ENCODE data around the gene ADTRP.

ADTRP gene

DNA sequence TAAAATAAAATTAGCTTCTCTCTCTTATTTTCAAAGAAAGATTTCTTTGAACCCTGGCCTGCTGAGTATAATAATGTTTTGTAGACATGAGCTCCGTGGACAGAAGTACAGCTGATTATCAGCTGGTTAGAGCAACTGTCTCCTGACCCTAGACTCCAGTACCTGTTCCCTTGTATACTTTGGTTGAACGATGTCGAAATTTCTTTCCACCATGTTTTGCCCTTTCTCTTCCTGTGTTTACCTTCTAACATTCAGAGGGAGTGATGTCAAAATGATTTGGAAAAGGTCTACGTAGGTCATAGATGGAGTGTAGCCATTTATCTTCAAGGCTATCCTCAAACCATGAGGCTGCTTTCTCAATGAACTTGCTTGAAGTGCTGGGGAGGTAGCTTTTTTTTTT is 16.8 kb upstream of the ADTRP start:
- H3K27me3 ChIP-seq: no peaks in the 10 kb centered on the region
- no peak overlapping the region for H3K27ac ChIP-seq
- no peaks in the 10 kb centered on the region for H3K36me3 ChIP-seq
- no peaks in the 10 kb centered on the region for H3K9me3 ChIP-seq
- no peak overlapping the region for H3K4me3 ChIP-seq (ENCODE audit: low read depth in 1 of 2, low read length in 1 of 2)
- TF ChIP-seq, protein P1, sequence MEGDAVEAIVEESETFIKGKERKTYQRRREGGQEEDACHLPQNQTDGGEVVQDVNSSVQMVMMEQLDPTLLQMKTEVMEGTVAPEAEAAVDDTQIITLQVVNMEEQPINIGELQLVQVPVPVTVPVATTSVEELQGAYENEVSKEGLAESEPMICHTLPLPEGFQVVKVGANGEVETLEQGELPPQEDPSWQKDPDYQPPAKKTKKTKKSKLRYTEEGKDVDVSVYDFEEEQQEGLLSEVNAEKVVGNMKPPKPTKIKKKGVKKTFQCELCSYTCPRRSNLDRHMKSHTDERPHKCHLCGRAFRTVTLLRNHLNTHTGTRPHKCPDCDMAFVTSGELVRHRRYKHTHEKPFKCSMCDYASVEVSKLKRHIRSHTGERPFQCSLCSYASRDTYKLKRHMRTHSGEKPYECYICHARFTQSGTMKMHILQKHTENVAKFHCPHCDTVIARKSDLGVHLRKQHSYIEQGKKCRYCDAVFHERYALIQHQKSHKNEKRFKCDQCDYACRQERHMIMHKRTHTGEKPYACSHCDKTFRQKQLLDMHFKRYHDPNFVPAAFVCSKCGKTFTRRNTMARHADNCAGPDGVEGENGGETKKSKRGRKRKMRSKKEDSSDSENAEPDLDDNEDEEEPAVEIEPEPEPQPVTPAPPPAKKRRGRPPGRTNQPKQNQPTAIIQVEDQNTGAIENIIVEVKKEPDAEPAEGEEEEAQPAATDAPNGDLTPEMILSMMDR (IDR thresholded peaks at IDR 0.05): no peak
- H3K4me1 ChIP-seq (ENCODE audit: control insufficient read depth in 1 of 2, insufficient read depth in 1 of 2, low read depth in 1 of 2, low read length in 1 of 2): no peaks in the 10 kb centered on the region

DNA sequence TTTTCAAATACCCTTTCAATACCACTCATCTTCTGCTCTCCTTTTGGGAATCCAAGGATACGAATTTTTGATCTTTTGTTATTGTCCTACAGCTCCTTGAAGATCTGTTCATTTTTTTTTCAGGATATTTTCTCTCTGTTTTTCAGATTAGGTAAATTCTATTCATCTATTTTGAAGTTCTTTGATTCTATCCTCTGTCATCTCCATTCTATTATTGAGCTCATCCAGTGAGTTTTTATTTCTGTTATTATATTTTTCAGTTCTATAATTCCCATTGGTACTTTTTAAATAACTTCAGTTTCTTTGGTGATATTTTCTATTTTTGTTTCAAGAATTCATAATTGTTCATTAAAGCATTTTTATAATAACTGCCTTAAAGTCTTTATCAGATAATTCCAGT is 14.7 kb upstream of the ADTRP start:
- Histone ChIP-seq H3K27me3 (no peaks in the 10 kb centered on the region), H3K4me3 (ENCODE audit: low read depth in 1 of 2, low read length in 1 of 2) (no peak overlapping the region), H3K4me1 (ENCODE audit: control insufficient read depth in 1 of 2, insufficient read depth in 1 of 2, low read depth in 1 of 2, low read length in 1 of 2) (no peaks in the 10 kb centered on the region), H3K36me3 (no peaks in the 10 kb centered on the region), H3K27ac (no peak overlapping the region), H3K9me3 (no peaks in the 10 kb centered on the region)
- TF ChIP-seq, protein P1 (IDR thresholded peaks at IDR 0.05): no peak

DNA sequence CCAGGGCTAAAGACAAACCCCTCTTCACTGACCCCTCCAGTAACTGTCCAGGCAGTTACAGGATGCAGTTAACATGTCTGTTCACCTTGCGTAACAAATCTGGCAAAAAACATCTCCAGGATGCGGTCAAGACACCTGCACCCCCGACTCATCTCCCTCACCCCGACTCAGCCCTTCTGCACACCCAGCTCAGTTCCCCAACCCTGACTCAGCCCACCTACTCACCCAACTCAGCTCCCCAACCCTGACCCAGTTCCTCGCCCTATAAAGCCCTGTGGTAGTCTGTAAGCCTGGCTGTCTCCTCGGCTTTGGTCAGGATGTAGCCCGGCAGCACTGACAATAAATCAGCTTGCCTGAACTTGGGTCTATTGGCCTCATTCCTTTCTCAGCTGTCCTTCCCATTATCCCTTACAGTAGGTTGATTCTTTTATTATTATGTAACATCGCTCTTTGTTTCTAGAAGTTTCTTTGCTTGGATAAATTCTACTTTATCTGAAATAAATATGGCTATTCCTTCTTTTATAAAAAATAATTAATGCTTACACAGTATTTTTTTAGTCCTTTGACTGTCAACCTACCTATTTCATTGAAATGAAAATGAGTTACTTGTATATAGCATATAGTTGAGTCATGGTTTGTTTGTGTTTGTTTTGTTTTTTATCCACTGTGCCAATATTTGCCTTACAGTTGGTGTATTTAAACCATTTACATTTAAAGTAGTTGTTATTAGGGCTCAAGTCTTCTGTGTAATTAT is 12.9 kb upstream of the ADTRP start:
- no peaks in the 10 kb centered on the region for H3K27me3 ChIP-seq
- no peaks in the 10 kb centered on the region for H3K9me3 ChIP-seq
- H3K4me1 ChIP-seq (ENCODE audit: control insufficient read depth in 1 of 2, insufficient read depth in 1 of 2, low read depth in 1 of 2, low read length in 1 of 2): no peaks in the 10 kb centered on the region
- H3K27ac ChIP-seq: no peak overlapping the region
- TF ChIP-seq, protein P1 (IDR thresholded peaks at IDR 0.05): no peak
- no peaks in the 10 kb centered on the region for H3K36me3 ChIP-seq
- H3K4me3 ChIP-seq (ENCODE audit: low read depth in 1 of 2, low read length in 1 of 2): no peak overlapping the region

DNA sequence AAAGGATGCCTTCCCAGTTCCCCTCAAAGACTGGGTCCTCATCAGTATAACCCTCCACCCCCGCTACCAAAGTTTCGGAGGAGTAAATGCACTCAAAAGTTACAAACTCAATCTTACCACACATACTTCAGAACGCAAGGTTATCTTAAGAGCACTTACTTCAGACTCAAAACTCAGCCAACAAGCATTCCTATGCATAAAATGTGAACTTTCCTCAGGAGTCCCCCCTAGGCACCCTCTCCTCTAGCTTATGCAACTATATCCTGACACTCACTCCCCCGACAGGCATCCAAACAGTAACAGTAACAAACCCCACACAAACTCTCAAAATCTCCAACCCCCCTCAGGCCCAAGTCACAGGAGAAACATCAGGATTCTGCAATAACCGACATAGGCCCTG is 11.1 kb upstream of the ADTRP start:
- H3K27ac ChIP-seq: no peak overlapping the region
- H3K9me3 ChIP-seq: no peaks in the 10 kb centered on the region
- H3K4me3 ChIP-seq (ENCODE audit: low read depth in 1 of 2, low read length in 1 of 2): no peak overlapping the region
- no peaks in the 10 kb centered on the region for H3K27me3 ChIP-seq
- TF ChIP-seq, protein P1 (IDR thresholded peaks at IDR 0.05): no peak
- no peaks in the 10 kb centered on the region for H3K4me1 ChIP-seq (ENCODE audit: control insufficient read depth in 1 of 2, insufficient read depth in 1 of 2, low read depth in 1 of 2, low read length in 1 of 2)
- no peaks in the 10 kb centered on the region for H3K36me3 ChIP-seq

DNA sequence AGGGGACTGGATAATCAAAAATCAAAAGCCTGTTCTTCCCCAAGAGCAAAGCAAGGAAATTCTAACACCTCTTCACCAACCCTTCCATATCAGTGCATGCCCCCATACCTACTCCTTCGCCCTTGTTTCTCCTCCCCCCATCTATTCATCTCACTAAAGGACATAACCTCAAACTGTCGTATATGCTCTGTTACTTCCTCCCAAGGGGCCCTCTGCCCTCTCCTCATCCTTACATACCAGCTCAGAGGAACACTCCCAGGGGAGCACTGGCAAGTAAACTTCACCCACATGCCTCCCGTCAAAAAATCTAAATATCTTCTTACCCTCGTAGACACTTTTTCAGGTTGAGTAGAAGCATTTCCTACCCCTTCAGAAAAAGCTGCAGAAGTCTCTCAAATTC is 9.4 kb upstream of the ADTRP start:
- H3K27me3 ChIP-seq: no peaks in the 10 kb centered on the region

More for the DNA sequence above, 9.4 kb upstream of the ADTRP start:
- Histone ChIP-seq H3K4me1 (ENCODE audit: control insufficient read depth in 1 of 2, insufficient read depth in 1 of 2, low read depth in 1 of 2, low read length in 1 of 2) (no peaks in the 10 kb centered on the region), H3K4me3 (ENCODE audit: low read depth in 1 of 2, low read length in 1 of 2) (no peak overlapping the region), H3K9me3 (no peaks in the 10 kb centered on the region), H3K27ac (no peak overlapping the region), H3K36me3 (no peaks in the 10 kb centered on the region)
- TF ChIP-seq, protein P1 (IDR thresholded peaks at IDR 0.05): no peak

All from neutrophil (primary cell).